Nucleus accumbens (tissue), 56 donors: Measurements from ENCODE around the gene ARFGEF3.

Experiments used
- DNase-seq, 56 donors: peaks; one replicate each; lab custom pipeline; 2025; lab: John Stamatoyannopoulos, UW

Gene ARFGEF3

DNA sequence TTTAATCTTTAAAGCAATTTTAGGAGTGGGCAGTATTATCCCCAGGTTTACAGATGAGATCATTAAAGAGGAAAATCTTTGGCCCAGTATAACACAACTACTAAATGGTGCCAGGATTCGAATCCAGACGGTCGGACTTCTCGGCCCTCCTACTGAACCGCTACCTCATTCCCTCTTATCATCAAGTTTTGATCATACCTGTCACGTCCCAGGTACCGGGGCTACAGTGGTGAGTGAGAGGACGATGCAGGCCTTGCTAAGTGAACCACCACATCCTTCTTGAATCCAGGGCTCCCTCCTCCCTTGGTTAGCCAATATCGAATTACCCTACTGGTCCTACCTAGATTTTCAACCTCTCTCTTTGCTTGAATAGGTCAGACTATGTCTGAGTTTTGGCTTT is 134.6 kb downstream of the ARFGEF3 start:
- no peak for DNase-seq

DNA sequence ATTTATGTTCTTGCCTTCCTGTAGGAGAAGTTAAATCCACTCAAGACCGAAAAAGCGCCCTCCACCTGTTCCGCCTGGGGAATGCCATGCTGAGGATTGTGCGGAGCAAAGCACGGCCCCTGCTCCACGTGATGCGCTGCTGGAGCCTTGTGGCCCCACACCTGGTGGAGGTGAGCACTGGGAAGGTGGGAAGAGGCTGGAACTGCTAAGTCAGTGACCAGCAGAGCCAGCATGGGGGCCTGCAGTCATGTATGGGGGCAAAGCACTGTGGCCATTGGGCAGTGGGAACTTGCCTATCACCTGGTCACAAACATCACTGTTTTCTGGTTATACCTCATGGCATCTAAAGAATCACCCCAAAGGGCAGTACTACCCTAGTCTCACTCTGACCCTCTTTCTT is 135.0 kb downstream of the ARFGEF3 start:
- no peak for DNase-seq

DNA sequence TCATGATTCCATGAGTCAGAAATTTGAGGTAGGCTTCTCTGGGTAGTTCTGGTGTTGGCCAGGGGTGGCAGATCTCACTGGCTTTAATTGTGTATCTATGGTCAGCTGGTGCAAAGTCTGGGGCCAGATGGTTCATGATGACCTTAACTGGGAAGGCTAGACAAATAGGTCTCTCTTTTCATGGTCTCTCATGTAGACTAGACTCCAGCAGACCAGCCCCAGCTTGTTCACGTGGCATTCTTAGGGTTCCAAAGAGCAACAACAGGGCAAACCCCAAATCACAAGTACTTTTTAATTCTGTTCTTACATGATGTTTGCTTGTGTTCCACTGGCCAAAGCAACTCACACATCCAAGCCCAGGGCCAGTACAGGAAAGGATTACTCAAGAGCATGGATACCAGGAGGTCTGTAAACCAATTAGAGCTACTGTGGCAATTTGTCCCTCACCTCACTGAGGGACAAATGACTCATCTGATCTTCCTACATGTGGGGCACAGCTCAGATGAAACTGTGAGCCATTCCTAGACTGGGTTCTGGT is 136.1 kb downstream of the ARFGEF3 start:
- no peak for DNase-seq

DNA sequence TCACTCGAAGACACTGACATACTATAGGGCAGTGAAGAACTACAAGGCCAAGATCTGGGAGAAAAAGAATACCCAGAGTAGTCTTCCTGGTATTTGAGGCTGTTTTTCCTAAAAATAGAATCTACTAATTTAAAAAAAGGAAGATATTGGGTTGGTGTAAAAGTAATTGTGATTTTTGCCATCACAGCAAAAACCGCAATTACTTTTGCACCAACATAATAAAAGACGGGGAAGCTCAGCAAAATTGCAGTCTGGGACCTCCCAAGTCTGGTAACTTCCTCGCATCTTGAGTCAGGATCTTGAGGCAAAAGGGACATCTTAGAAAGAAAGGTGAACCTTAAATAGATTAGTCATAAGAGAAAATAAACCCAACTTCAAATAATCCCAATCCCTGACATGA is 138.7 kb downstream of the ARFGEF3 start:
- DNase-seq, result no peak

DNA sequence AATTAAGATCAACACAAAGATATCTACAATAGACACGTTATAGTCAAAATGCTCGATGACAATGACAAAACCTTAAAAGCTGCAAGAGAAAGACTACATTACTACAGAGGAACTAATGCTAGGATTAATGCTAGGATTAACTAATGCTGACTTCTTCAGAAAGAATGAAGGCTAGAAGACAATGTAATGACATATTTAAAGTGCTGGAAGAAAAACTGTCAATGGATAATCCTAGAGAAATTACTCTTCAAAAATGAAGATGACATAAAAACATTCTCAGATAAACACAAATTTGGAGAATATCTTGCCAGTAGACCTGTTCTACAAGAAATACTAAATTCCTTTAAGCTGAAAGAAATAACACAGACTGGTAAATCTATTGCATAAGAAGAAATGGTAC is 140.8 kb downstream of the ARFGEF3 start:
- no peak for DNase-seq

DNA sequence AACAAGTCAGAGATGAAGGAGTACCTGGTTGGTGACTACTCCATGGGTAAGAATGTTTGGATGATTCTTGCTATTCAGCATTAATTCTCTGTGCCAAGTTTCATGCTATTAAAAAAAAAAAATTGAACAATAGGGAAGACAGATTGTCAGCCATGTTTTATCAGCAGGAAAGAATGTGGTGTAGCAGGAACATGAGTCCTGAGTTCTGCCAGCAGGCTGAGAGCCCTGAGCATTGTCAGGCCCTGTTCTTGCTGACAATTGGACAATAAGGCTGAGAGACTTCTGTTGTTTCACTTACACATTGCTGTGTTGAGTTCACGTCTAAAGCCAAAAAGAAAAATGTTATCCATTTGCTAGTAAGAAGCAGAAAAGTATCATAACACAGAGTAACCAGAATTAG is 145.6 kb downstream of the ARFGEF3 start:
- no peak for DNase-seq

DNA sequence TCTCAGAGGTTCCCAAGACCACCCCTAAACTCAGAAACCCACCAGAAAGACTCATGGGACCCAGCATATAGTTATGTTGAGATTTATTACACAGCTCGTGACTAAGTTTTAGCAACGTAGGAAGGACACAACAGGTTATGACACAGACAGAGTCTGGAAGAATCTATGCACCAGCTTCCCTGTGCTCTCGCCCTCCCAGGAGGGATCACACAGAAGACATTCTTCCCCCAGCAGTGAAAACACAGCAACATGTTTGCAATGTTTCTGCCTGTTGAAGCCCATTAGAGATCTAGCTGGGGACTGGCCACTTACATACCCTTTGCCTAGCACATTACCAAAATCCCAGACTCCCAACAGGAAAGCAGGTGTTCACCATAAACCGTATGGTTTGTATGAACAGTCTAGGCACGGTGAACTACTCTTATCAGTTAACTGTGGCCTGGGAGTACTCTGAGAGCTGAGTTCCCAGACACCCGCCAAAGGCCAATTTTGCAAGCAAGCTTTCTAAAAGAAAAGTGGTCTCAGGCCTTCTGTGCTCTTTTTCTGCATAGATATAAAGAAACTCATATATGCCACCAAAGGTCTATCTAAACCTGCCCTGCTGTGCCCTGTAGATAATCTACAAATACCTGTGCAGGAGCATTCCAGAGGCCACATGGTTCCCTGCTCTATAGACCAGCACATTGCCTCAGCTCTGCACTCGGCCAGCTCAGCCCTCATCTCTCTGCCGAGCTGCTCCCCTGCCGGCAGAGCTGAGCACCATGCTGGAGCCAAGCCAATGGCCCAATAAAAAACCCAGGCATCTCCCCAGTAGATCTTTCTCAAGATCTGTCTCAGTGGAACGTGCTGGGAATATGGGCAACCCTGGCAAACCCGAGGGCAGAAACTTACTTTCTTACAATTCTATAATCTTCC is 146.3 kb downstream of the ARFGEF3 start:
- DNase-seq, result peak in 36 of 56 donors; percentile 4 to 54 (median 20)

DNA sequence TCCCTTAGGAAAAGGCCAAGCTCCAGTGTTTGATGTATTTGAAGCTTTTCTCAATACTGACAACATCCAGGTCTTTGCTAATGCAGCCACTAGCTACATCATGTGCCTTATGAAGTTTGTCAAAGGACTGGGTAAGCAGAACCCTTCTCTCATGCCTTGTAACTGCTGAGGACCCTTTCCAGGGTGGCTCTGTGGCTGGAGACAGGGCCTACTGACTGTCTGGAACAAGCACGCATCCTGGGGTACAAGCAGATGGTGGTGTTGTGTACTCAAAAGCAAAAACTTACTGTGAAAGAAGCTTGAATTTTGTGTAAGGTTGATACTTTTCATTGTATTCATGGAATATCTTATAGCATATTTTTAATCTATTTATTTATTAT is 147.0 kb downstream of the ARFGEF3 start:
- no peak for DNase-seq

DNA sequence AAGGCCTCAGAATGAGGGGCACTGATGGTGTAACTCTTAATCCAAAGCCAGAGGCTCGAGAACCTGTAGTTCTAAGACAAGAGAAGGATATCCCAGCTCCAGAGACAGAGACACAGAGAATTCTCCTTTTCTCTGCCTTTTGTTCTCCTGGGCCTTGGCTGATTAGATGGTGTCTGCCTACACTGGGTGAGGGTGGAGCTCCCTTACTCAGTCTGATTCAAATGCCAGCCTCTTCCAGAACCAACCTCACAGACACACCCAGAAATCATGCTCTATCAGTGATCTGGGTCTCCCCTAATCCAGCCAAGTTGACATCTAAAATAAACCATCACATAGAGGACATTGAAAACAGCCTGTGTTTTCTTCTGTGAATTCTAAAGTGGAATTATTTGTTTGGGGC is 148.0 kb downstream of the ARFGEF3 start:
- DNase-seq, result peak in 1 of 56 donors; percentile 5

DNA sequence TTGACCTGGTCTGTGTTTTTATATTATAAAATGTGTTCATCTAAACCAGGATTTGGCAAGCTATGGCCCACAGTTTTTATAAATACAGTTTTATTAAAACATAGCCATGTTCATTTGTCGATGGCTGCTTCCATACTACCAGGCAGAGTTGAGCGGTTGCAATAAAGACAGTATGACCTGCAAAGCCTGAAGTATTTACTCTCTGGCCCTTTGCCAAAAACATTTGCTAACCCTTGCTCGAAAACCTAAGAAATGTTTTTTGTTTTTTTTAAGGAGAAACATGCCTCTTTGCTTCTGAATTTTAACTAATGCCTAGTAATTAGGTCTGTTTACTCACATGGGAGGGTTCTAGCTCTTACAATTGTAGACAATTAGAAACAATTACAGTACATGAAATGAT is 148.6 kb downstream of the ARFGEF3 start:
- no peak for DNase-seq

DNA sequence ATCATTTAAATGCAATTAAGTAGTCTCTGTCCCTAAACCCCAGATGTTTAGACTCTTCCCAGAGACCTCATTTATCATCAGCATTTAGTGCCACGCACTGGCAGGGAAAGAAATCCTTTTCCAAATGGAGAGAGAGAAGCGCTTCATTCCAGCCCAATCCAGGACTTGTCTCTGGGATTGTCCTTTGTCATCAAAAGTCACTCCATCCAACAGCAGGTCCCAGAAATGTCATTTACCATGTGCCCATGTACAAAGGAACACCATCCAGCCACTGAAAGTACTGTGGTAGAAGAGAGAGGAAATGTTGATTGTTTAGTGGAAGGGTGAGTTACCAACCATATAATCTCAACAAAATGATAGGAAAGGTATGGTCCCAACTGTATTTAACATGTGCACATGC is 149.1 kb downstream of the ARFGEF3 start:
- no peak for DNase-seq

DNA sequence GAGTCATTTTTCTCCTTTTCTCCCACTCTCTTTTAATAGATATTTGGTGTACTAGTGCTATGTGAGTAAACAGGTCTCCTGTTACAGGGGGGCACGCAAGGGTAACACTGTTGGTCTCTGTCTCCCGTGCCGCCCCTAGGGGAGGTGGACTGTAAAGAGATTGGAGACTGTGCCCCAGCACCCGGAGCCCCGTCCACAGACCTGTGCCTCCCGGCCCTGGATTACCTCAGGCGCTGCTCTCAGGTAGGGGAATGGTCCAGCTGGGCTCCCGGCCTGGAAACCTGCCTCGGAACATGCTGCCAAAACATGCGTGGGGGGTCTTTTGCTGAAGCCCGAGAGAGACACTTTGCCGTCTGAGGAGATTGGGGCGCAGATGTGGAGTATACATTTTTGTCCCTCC is 149.5 kb downstream of the ARFGEF3 start:
- no peak for DNase-seq

DNA sequence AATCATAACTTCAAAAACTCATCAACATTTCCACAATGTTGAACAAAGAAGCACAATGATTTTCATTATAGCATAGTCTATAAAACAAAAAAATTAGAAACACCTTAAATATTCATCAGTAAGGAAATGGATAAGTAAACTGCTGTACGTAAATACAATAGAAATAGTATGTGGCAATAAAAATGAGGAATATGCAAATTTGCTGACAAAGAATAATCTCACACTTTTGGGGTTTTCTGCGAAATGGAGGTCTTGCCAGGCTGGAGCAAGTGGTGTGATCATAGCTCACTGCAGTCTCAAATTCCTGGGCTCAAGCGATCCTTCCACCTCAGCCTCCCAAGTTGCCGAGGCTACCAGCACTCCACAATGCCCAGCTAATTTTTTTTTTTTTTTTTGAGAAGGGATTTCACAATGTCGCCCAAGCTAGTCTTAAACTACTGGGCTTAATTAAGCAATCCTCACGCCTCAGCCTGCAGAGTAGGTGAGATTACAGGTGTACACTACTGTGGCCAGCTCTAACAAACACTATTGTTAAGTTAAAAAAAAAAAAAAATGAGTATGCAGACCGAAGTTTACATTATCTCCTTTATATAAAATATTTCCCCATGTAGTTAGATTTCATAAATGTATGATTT is 157.1 kb downstream of the ARFGEF3 start:
- no peak for DNase-seq

DNA sequence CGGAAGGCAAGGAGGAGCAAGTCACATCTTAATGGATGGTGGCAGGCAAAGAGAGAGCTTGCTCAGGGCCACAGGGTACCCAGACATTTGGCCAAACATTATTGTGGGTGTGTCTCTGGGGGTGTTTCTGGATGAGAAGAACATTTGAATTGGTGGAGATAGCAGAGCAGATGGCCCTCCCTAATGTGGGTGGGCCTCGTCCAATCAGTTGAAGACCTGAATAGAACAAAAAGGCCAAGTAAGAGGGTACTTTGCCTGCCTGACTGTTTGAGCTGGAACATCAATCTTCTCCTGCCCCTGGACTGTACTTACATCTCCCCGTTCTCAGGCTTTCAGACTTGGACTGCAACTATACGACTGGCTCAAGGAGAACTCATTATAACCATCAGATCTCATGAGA is 160.2 kb downstream of the ARFGEF3 start:
- DNase-seq, result no peak

DNA sequence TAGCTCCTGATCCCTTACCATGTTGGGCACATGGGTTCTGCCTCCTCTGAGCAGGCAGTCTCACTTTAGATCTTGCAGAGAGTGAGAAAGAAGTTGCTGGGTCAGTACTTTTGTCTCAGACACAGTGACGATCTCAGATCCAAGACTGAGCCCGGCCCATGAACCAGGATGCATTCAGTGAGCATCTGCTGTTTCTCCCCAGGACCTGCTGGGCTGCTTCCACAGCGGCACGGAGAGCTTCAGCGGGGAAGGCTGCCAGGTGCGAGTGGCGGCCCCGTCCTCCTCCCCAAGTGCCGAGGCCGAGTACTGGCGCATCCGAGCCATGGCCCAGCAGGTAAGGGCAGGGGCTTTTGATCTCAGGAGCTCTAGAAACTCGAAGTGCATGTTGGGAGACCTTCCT is 162.1 kb downstream of the ARFGEF3 start:
- DNase-seq, result no peak

DNA sequence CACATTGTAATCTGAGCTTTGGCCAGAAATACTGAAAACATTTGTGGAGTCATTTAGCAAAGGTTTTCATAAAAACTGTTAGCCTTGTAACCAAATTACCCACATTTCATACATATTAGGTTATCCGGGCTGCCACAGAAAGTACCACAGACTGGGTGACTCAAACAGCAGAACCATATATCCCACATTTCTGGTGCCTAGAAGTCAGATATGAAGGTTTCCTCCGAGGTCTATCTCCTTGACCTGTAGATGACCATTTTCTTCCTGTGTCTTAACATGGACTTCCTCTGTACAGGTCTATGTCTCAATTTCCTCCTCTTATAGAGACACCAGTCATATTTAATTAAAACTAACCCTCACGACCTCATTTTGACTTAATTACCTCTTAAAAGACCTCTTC is 166.5 kb downstream of the ARFGEF3 start:
- DNase-seq, result no peak

DNA sequence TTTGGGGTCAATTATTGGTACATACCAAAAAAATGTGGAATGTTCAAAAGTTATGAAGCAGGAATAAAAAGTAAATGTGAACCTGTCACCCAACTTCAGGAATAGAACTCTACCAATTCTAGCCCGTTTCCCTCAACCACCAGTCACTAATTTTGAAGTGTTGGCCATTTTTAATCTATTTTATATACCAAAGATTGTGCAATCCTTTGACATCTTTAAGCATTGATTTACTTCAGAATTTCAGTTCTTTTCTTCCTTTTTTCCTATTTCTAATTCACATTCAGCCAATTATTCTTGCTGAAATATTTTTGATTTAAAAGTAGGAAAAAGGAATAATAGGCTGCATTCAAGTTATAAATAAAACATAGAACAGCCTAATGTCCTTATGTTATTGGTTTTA is 169.0 kb downstream of the ARFGEF3 start:
- DNase-seq, result no peak

DNA sequence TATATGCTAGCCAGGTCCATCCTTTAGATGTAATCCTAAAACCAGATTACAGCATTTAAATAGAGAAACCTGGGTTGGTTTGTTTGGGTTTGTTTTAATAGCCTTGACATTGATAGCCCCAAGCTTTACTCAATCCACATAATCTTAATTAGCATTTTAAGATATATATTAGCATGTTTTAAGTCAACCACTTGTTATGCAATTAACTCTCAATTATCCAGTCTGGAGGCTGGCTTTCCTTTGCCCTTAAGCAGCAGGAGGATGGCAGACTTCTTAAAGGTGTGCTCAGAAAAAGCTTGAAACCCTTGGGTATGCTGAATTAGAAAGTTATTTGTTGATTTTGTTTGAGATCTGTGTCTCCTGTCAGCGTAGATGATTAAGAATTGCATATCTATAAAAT is 169.7 kb downstream of the ARFGEF3 start:
- DNase-seq, result no peak

DNA sequence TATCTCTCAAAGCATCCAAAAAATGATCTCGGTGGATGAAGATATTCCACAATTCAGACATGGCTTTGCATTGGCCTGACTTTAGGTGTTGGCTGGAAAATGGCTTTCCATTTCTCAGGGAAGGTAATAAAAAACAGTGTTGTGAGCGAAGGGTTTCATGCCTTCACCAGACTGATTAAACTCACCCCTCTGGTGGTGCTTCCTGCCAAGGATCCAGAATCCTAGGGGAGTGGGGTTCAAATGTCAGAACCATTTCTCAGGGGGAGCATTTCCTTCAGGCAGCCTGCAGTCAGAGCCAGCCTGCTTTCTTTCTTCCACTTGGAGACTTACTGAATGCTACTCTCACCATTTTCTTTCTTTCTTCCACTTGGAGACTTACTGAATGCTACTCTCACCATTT is 170.2 kb downstream of the ARFGEF3 start:
- DNase-seq, result no peak

DNA sequence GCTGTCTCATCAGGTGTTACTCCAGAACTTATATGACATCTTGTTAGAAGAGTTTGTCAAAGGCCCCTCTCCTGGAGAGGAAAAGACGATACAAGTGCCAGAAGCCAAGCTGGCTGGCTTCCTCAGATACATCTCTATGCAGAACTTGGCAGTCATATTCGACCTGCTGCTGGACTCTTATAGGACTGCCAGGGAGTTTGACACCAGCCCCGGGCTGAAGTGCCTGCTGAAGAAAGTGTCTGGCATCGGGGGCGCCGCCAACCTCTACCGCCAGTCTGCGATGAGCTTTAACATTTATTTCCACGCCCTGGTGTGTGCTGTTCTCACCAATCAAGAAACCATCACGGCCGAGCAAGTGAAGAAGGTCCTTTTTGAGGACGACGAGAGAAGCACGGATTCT is 172.3 kb downstream of the ARFGEF3 start:
- no peak for DNase-seq

DNA sequence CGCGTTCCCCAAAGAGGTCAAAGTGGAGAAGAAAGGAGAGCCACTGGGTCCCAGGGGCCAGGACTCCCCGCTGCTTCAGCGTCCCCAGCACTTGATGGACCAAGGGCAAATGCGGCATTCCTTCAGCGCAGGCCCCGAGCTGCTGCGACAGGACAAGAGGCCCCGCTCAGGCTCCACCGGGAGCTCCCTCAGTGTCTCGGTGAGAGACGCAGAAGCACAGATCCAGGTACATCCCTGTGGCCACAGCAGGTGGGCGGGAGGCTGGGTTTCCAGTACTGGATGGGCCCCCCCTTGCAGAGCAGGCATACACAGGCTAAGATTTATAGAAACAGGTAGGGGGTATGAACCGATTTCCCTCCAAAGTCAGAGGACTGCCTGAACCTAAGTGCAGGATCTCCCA is 173.2 kb downstream of the ARFGEF3 start:
- no peak for DNase-seq

DNA sequence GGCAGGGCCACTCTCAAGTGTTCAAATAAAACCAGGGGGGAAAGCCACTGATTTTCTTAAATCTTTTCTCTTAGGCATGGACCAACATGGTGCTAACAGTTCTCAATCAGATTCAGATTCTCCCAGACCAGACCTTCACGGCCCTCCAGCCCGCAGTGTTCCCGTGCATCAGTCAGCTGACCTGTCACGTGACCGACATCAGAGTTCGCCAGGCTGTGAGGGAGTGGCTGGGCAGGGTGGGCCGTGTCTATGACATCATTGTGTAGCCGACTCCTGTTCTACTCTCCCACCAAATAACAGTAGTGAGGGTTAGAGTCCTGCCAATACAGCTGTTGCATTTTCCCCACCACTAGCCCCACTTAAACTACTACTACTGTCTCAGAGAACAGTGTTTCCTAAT is 174.5 kb downstream of the ARFGEF3 start:
- DNase-seq, result no peak
